OCI-LY7 (cell line): ENCODE measurements around the gene SNAPC2. TPM values are rescaled to one million over a fixed set of nuclear protein-coding genes. Genes with fewer than 3 reads are reported as not detected.

Experiments
- BruUV-seq: library from RNA; stranded (reverse); fragments of 400-500 nt; replicated peaks from 2 replicates; lab custom pipeline; 2021; lab: Mats Ljungman, UMichigan
- CTCF ChIA-PET: fragments of 300-600 bp; sonication (Branson Sonifier 250); formaldehyde crosslinking; loops from one replicate; lab custom pipeline; 2022; ENCODE audit warnings: antibody characterized with exemption; ENCODE audit not compliant: unreplicated experiment; lab: Charles Lee
- POLR2A ChIA-PET: fragments of 300-600 bp; sonication (Branson Sonifier 250); formaldehyde crosslinking; loops from one replicate; lab custom pipeline; 2022; ENCODE audit warnings: antibody characterized with exemption; lab: Charles Lee
- DNase-seq: peaks from one replicate; pipeline ENCODE4 v3.0.0-alpha.2; 2015; ENCODE audit warnings: low spot score
- H2AFZ ChIP-seq: fragments of 200-600 bp; sonication (generic), shearing (Covaris generic); 2 replicates; pipeline ENCODE4 v1.6.1; 2014; ENCODE audit warnings: mild to moderate bottlenecking, antibody characterized with exemption, low read length, moderate library complexity
- H3K27ac ChIP-seq: fragments of 200-600 bp; sonication (generic); 2 replicates; pipeline ENCODE4 v1.5.1; 2014; ENCODE audit warnings: mixed run types, low read depth, mild to moderate bottlenecking, moderate library complexity, low read length, inconsistent platforms; ENCODE audit not compliant: poor library complexity, severe bottlenecking
- H3K36me3 ChIP-seq: fragments of 200-600 bp; sonication (generic); 2 replicates; pipeline ENCODE4 v1.6.1; 2014; ENCODE audit warnings: mild to moderate bottlenecking, antibody characterized with exemption, low read length, moderate library complexity, mixed read lengths; ENCODE audit not compliant: insufficient read depth
- H3K4me1 ChIP-seq: fragments of 200-600 bp; sonication (generic); 2 replicates; pipeline ENCODE4 v1.5.1; 2014; ENCODE audit warnings: mild to moderate bottlenecking, low read length; ENCODE audit not compliant: insufficient read depth, poor library complexity, severe bottlenecking
- H3K4me2 ChIP-seq: fragments of 200-600 bp; sonication (generic); 2 replicates; pipeline ENCODE4 v1.6.1; 2014; ENCODE audit warnings: mild to moderate bottlenecking, low read length
- H3K4me3 ChIP-seq: fragments of 200-600 bp; sonication (generic); 2 replicates; pipeline ENCODE4 v1.5.1; 2014; ENCODE audit warnings: mild to moderate bottlenecking, low read depth, low read length; ENCODE audit not compliant: poor library complexity, severe bottlenecking
- H3K79me2 ChIP-seq: fragments of 200-600 bp; sonication (generic); 2 replicates; pipeline ENCODE4 v1.6.1; 2016; ENCODE audit warnings: low read depth, mild to moderate bottlenecking, low read length, moderate library complexity, mixed read lengths; ENCODE audit not compliant: insufficient read depth
- H3K9me2 ChIP-seq: fragments of 200-600 bp; sonication (generic); 2 replicates; pipeline ENCODE4 v1.6.1; 2016; ENCODE audit warnings: mild to moderate bottlenecking, low read length, mixed read lengths; ENCODE audit not compliant: insufficient read depth
- H3K9me3 ChIP-seq: fragments of 200-600 bp; sonication (generic); 2 replicates; pipeline ENCODE4 v1.6.1; 2014; ENCODE audit warnings: mild to moderate bottlenecking, mixed run types, low read length, mixed read lengths
- H4K20me1 ChIP-seq: fragments of 200-600 bp; sonication (generic); 2 replicates; pipeline ENCODE4 v1.6.1; 2014; ENCODE audit warnings: mild to moderate bottlenecking, antibody characterized with exemption, low read length, moderate library complexity, mixed read lengths; ENCODE audit not compliant: insufficient read depth
- EZH2phosphoT487 ChIP-seq: fragments of 200-600 bp; sonication (generic); IDR thresholded peaks from 2 replicates; pipeline ENCODE4 v1.6.1; 2018; ENCODE audit warnings: low read depth, borderline replicate concordance, mild to moderate bottlenecking, mixed run types, antibody characterized with exemption, low read length, moderate library complexity, mixed read lengths
- intact Hi-C: fragments of 100-400 bp; cut with micrococcal nuclease; formaldehyde crosslinking; loops from one replicate; pipeline ENCODE4 v1.10.0; 2022; ENCODE audit not compliant: unreplicated experiment
- total RNA-seq, 2 experiments: library from RNA; depleted of rRNA in 1 of 2; stranded (reverse); fragments of >200 nt in 1 of 2; shearing (Covaris generic) in 1 of 2; gene quantifications; 2 replicates each; pipeline ENCODE4 v1.2.3, GENCODE V29; 2014 to 2022
- TF ChIP-seq, protein P1 (sequence below): fragments of 200-600 bp; sonication (generic); conservative IDR thresholded peaks from 2 replicates; pipeline ENCODE4 v1.5.1; 2014; ENCODE audit warnings: mild to moderate bottlenecking, antibody characterized with exemption, low read length, moderate library complexity, mixed read lengths

SNAPC2 gene
- total RNA-seq, 2 experiments from 2014 or later, result 4.9 to 8.2 TPM

GRCh38 chr19:7931221-7932061 is 11.3 kb downstream of the SNAPC2 start:
- TF ChIP-seq EZH2phosphoT487, result no peak
- TF ChIP-seq, protein P1, sequence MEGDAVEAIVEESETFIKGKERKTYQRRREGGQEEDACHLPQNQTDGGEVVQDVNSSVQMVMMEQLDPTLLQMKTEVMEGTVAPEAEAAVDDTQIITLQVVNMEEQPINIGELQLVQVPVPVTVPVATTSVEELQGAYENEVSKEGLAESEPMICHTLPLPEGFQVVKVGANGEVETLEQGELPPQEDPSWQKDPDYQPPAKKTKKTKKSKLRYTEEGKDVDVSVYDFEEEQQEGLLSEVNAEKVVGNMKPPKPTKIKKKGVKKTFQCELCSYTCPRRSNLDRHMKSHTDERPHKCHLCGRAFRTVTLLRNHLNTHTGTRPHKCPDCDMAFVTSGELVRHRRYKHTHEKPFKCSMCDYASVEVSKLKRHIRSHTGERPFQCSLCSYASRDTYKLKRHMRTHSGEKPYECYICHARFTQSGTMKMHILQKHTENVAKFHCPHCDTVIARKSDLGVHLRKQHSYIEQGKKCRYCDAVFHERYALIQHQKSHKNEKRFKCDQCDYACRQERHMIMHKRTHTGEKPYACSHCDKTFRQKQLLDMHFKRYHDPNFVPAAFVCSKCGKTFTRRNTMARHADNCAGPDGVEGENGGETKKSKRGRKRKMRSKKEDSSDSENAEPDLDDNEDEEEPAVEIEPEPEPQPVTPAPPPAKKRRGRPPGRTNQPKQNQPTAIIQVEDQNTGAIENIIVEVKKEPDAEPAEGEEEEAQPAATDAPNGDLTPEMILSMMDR, result no peak
- intact Hi-C loops, result no loop called here
- BruUV-seq, result no TSS peak
- no peaks in the 10 kb centered on the region for H3K9me2 ChIP-seq
- H4K20me1 ChIP-seq, result no peaks in the 10 kb centered on the region
- H3K4me3 ChIP-seq, result no peak overlapping the region
- peaks cover 71% of the 10 kb centered on the region for H3K36me3 ChIP-seq
- H3K4me2 ChIP-seq, result no peak overlapping the region
- DNase-seq, result no peak
- no peak overlapping the region for H2AFZ ChIP-seq
- H3K9me3 ChIP-seq, result no peaks in the 10 kb centered on the region
- peaks cover under 1% of the 10 kb centered on the region for H3K4me1 ChIP-seq
- CTCF ChIA-PET, result no interaction called here
- no peaks in the 10 kb centered on the region for H3K79me2 ChIP-seq
- POLR2A ChIA-PET, result no interaction called here
- H3K27ac ChIP-seq, result no peak overlapping the region

DNA sequence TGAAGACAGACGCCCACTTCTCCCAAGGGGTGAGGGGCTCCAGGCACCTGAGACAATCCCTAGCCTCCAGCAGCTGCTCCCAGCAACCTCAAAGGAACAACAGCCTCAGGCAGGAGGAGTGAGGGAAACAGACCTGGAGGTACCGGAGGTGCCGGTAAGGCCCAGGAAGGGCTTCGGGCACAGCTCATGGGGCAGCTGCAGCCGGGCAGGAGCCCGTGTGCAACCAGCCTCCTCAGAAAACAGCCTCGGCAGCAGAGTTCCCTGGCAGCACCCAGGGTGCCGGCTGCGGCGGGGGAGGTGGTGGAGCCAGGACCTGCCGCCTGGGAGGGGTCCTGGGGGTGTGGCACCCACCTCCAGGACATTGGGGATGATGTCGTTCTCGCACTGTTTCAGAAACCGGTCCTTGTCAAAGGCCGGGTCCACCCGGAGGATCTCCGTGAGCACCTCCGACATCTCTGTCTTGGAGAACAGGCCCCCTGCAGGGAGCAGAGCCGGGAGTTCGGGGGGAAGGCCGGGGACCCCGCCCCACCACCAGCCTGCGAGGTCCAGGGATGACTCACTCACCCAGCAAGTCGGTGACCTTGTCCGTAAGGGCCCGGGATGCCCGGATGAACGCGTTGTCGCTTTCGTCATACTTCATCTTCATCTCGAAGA is 12.3 kb downstream of the SNAPC2 start:
- H4K20me1 ChIP-seq, result no peaks in the 10 kb centered on the region
- BruUV-seq, result no TSS peak
- H3K36me3 ChIP-seq, result peaks cover 74% of the 10 kb centered on the region
- no peak overlapping the region for H3K4me2 ChIP-seq
- H3K4me3 ChIP-seq, result no peak overlapping the region
- no peaks in the 10 kb centered on the region for H3K9me2 ChIP-seq
- POLR2A ChIA-PET, result no interaction called here
- no peaks in the 10 kb centered on the region for H3K79me2 ChIP-seq
- CTCF ChIA-PET, result no interaction called here
- no peaks in the 10 kb centered on the region for H3K9me3 ChIP-seq
- H2AFZ ChIP-seq, result no peak overlapping the region
- TF ChIP-seq, protein P1, result no peak
- intact Hi-C loops, result no loop called here
- no peaks in the 10 kb centered on the region for H3K4me1 ChIP-seq
- DNase-seq, result no peak
- H3K27ac ChIP-seq, result no peak overlapping the region

- TF ChIP-seq, protein P1, result no peak
- TF ChIP-seq EZH2phosphoT487, result no peak
- Histone ChIP-seq H3K79me2 (no peaks in the 10 kb centered on the region), H2AFZ (no peak overlapping the region), H3K9me3 (no peaks in the 10 kb centered on the region), H3K36me3 (peaks cover 79% of the 10 kb centered on the region), H3K27ac (no peak overlapping the region), H3K4me3 (no peak overlapping the region), H4K20me1 (no peaks in the 10 kb centered on the region), H3K4me2 (no peak overlapping the region), H3K4me1 (no peaks in the 10 kb centered on the region), H3K9me2 (no peaks in the 10 kb centered on the region)
- intact Hi-C loops, result no loop called here
- ChIA-PET CTCF (no interaction called here), POLR2A (no interaction called here)
- no TSS peak for BruUV-seq
- no peak for DNase-seq
Observed at GRCh38 chr19:7932930-7933300, 12.8 kb downstream of the SNAPC2 start.
